Measurements from ENCODE around the gene INTS7. TPM values are rescaled to one million over a fixed set of nuclear protein-coding genes. Genes with fewer than 3 reads are reported as not detected.

Gene INTS7
- total RNA-seq, 1 experiment from 2014 or later, result 45.0 TPM

- CTCF ChIA-PET, result no interaction called here
- no peaks in the 10 kb centered on the region for H3K36me3 ChIP-seq (ENCODE audit: insufficient read depth, low read length, poor library complexity, severe bottlenecking)
- intact Hi-C loops (cut with micrococcal nuclease; ENCODE audit: unreplicated experiment), result no loop called here
- no peaks in the 10 kb centered on the region for H3K4me1 ChIP-seq (ENCODE audit: insufficient read depth, low read length, poor library complexity, severe bottlenecking)
- no TSS peak for BruUV-seq (replicated peaks)
- no peak for DNase-seq (ENCODE audit: low spot score)
- TF ChIP-seq EZH2 (IDR thresholded peaks at IDR 0.05; ENCODE audit: borderline replicate concordance, low read depth, low read length, poor library complexity, severe bottlenecking) (no peak), CTCF (conservative IDR thresholded peaks at IDR 0.05; ENCODE audit: low read depth, low read length) (no peak)
- H3K4me3 ChIP-seq (ENCODE audit: low read depth, low read length, poor library complexity, severe bottlenecking), result no peak overlapping the region
- H3K27ac ChIP-seq (ENCODE audit: low read depth, low read length, poor library complexity, severe bottlenecking), result no peak overlapping the region
- POLR2A ChIA-PET (ENCODE audit: low non-redundant PET), result no interaction called here
- H3K27me3 ChIP-seq (replicated peaks; ENCODE audit: insufficient read depth, low read depth, low read length, poor library complexity), result no peaks in the 10 kb centered on the region
- no peaks in the 10 kb centered on the region for H3K9me3 ChIP-seq (ENCODE audit: low read depth, low read length, poor library complexity, severe bottlenecking)
Observed at GRCh38 chr1:211894312-211894711, 141.0 kb downstream of the INTS7 start.

- POLR2A ChIA-PET (ENCODE audit: low non-redundant PET), result no interaction called here
- intact Hi-C loops (cut with micrococcal nuclease; ENCODE audit: unreplicated experiment), result no loop called here
- H3K27ac ChIP-seq (ENCODE audit: low read depth, low read length, poor library complexity, severe bottlenecking), result no peak overlapping the region
- no peaks in the 10 kb centered on the region for H3K27me3 ChIP-seq (replicated peaks; ENCODE audit: insufficient read depth, low read depth, low read length, poor library complexity)
- no peak for DNase-seq (ENCODE audit: low spot score)
- H3K36me3 ChIP-seq (ENCODE audit: insufficient read depth, low read length, poor library complexity, severe bottlenecking), result no peaks in the 10 kb centered on the region
- H3K4me3 ChIP-seq (ENCODE audit: low read depth, low read length, poor library complexity, severe bottlenecking), result no peak overlapping the region
- BruUV-seq (replicated peaks), result no TSS peak
- no peaks in the 10 kb centered on the region for H3K4me1 ChIP-seq (ENCODE audit: insufficient read depth, low read length, poor library complexity, severe bottlenecking)
- CTCF ChIA-PET, result no interaction called here
- no peaks in the 10 kb centered on the region for H3K9me3 ChIP-seq (ENCODE audit: low read depth, low read length, poor library complexity, severe bottlenecking)
- TF ChIP-seq EZH2 (IDR thresholded peaks at IDR 0.05; ENCODE audit: borderline replicate concordance, low read depth, low read length, poor library complexity, severe bottlenecking) (no peak), CTCF (conservative IDR thresholded peaks at IDR 0.05; ENCODE audit: low read depth, low read length) (no peak)
Observed at GRCh38 chr1:211893260-211893659, 142.1 kb downstream of the INTS7 start.

- H3K4me3 ChIP-seq (ENCODE audit: low read depth, low read length, poor library complexity, severe bottlenecking), result no peak overlapping the region
- no peak overlapping the region for H3K27ac ChIP-seq (ENCODE audit: low read depth, low read length, poor library complexity, severe bottlenecking)
- no TSS peak for BruUV-seq (replicated peaks)
- CTCF ChIA-PET, result no interaction called here
- no peaks in the 10 kb centered on the region for H3K4me1 ChIP-seq (ENCODE audit: insufficient read depth, low read length, poor library complexity, severe bottlenecking)
- POLR2A ChIA-PET (ENCODE audit: low non-redundant PET), result no interaction called here
- intact Hi-C loops (cut with micrococcal nuclease; ENCODE audit: unreplicated experiment), result no loop called here
- no peaks in the 10 kb centered on the region for H3K27me3 ChIP-seq (replicated peaks; ENCODE audit: insufficient read depth, low read depth, low read length, poor library complexity)
- no peaks in the 10 kb centered on the region for H3K9me3 ChIP-seq (ENCODE audit: low read depth, low read length, poor library complexity, severe bottlenecking)
- TF ChIP-seq CTCF (conservative IDR thresholded peaks at IDR 0.05; ENCODE audit: low read depth, low read length), result no peak
- TF ChIP-seq EZH2 (IDR thresholded peaks at IDR 0.05; ENCODE audit: borderline replicate concordance, low read depth, low read length, poor library complexity, severe bottlenecking), result no peak
- DNase-seq (ENCODE audit: low spot score), result no peak
- no peaks in the 10 kb centered on the region for H3K36me3 ChIP-seq (ENCODE audit: insufficient read depth, low read length, poor library complexity, severe bottlenecking)
Observed at GRCh38 chr1:211892577-211892976, 142.8 kb downstream of the INTS7 start.

All from A673 (cell line).